CD4-positive, alpha-beta T cell (primary cell): ENCODE measurements around the gene MSL1. TPM values are rescaled to one million over a fixed set of nuclear protein-coding genes. Genes with fewer than 3 reads are reported as not detected.
A peak's percentile ranks its signal among the peaks of the same experiment; 100 is the strongest.

Experiments used
- ATAC-seq: fragments of 200-7000 bp; cut with Tn5 transposase; one replicate; pipeline ENCODE4 v1.10.0; 2022; ENCODE audit warnings: mild to moderate bottlenecking; ENCODE audit not compliant: poor library complexity
- CTCF ChIA-PET: fragments of 350-600 bp; sonication (Branson Sonifier 250); formaldehyde crosslinking; loops from one replicate; lab custom pipeline; 2021; ENCODE audit warnings: antibody characterized with exemption, inconsistent platforms; lab: Charles Lee
- POLR2A ChIA-PET: fragments of 350-600 bp; sonication (Branson Sonifier 250); formaldehyde crosslinking; loops from one replicate; lab custom pipeline; 2021; ENCODE audit warnings: antibody characterized with exemption, inconsistent platforms; lab: Charles Lee
- DNase-seq, 14 experiments: peaks; one replicate each; pipeline ENCODE4 v3.0.0-alpha.2; 2013 to 2020; ENCODE audit warnings: mixed read lengths in 2 of 14
- H3K27ac ChIP-seq, 2 donors: one replicate each; pipeline versions ENCODE4 v1.5.1 to v1.7.0; 2013; ENCODE audit warnings: low read length in 2 of 2, low read depth in 1 of 2, mild to moderate bottlenecking in 1 of 2
- H3K27me3 ChIP-seq, 2 experiments: 1 replicate in 1 of 2; 2 replicates in 1 of 2; pipeline versions ENCODE4 v1.6.1 to v1.7.0; 2013; ENCODE audit warnings: low read length in 2 of 2, control low read depth in 1 of 2, mild to moderate bottlenecking in 1 of 2, moderate library complexity in 1 of 2; ENCODE audit not compliant: insufficient read depth in 2 of 2, control insufficient read depth in 1 of 2
- H3K36me3 ChIP-seq: one replicate; pipeline ENCODE4 v1.6.1; 2013; ENCODE audit warnings: low read length, control low read depth; ENCODE audit not compliant: insufficient read depth
- H3K4me1 ChIP-seq: one replicate; pipeline ENCODE4 v1.6.1; 2013; ENCODE audit warnings: low read length, control low read depth; ENCODE audit not compliant: insufficient read depth
- H3K4me3 ChIP-seq: one replicate; pipeline ENCODE4 v1.5.1; 2013; ENCODE audit warnings: mild to moderate bottlenecking, low read length, moderate library complexity
- H3K9me3 ChIP-seq, 2 experiments: 1 replicate in 1 of 2; 2 replicates in 1 of 2; pipeline versions ENCODE4 v1.6.1 to v1.7.0; 2013; ENCODE audit warnings: low read length in 2 of 2, mild to moderate bottlenecking in 2 of 2, control low read depth in 1 of 2, moderate library complexity in 1 of 2; ENCODE audit not compliant: control insufficient read depth in 1 of 2, insufficient read depth in 1 of 2
- H3K27ac Mint-ChIP-seq: one replicate; pipeline ENCODE4 v1.8.0; 2020; ENCODE audit warnings: mixed read lengths
- H3K27me3 Mint-ChIP-seq: one replicate; pipeline ENCODE4 v1.8.0; 2021; ENCODE audit warnings: mixed read lengths
- H3K36me3 Mint-ChIP-seq: one replicate; pipeline ENCODE4 v1.8.0; 2021; ENCODE audit warnings: low read depth, mixed read lengths
- H3K4me1 Mint-ChIP-seq: one replicate; pipeline ENCODE4 v1.8.0; 2021; ENCODE audit warnings: low read depth, mixed read lengths
- H3K4me3 Mint-ChIP-seq: one replicate; pipeline ENCODE4 v1.8.0; 2020; ENCODE audit warnings: mild to moderate bottlenecking, mixed read lengths
- H3K9me3 Mint-ChIP-seq: one replicate; pipeline ENCODE4 v1.8.0; 2020; ENCODE audit warnings: mixed read lengths
- CTCF ChIP-seq: fragments of 200-600 bp; IDR thresholded peaks from one replicate; pipeline ENCODE4 v1.8.0; 2022; ENCODE audit warnings: antibody characterized with exemption, mild to moderate bottlenecking
- intact Hi-C, 2 experiments: fragments of 100-400 bp; cut with DNase I in 1 of 2; cut with micrococcal nuclease in 1 of 2; formaldehyde crosslinking; loops; one replicate each; pipeline versions ENCODE4 v1.15.1 to v1.9.0; 2023 to 2025; cut with DNase I, micrococcal nuclease
- total RNA-seq, 174 experiments: library from RNA in 2 of 174; stranded (reverse) in 2 of 174; gene quantifications; one replicate each; pipeline ENCODE4 v1.2.3 and lab custom pipeline; 2021 to 2026

The MSL1 gene
- total RNA-seq, 2 experiments from 2014 or later, result 77.0 to 79.2 TPM

GRCh38 chr17:40175928-40176753, 54.4 kb downstream of the MSL1 start:
- DNase-seq (no peak), ATAC-seq (no peak)
- intact Hi-C loops, result loop anchor here in 1 of 2 experiments (2.0 to 5.0 kb wide), 2 partner anchors 34 to 63 kb away; partner anchors contain the start of gene CASC3
- Histone ChIP-seq H3K9me3 (no peaks in the 10 kb centered on the region), H3K36me3 (peaks cover 24% of the 10 kb centered on the region), H3K27me3 (no peaks in the 10 kb centered on the region), H3K4me3 (no peak overlapping the region), H3K27ac (no peak overlapping the region), H3K4me1 (peaks cover 20% of the 10 kb centered on the region)
- TF ChIP-seq CTCF, result no peak
- H3K27me3 Mint-ChIP-seq, result no peaks in the 10 kb centered on the region
- peaks cover 45% of the 10 kb centered on the region for H3K36me3 Mint-ChIP-seq
- no peak overlapping the region for H3K27ac Mint-ChIP-seq
- CTCF ChIA-PET, result interaction anchor here (0.9 kb wide), 1 partner anchor 63 kb away, joined by 3 read pairs; no protein-coding TSS in a partner anchor
- POLR2A ChIA-PET, result interaction anchor here (1.0 to 2.5 kb wide), 5 partner anchors 15 to 173 kb away, joined by 3 to 8 read pairs (median 4); no protein-coding TSS in a partner anchor
- no peaks in the 10 kb centered on the region for H3K9me3 Mint-ChIP-seq
- peak overlapping the region; percentile 67 for H3K4me3 Mint-ChIP-seq
- H3K4me1 Mint-ChIP-seq, result peaks cover 9% of the 10 kb centered on the region

GRCh38 chr17:40176754-40177110, 55.0 kb downstream of the MSL1 start:
- H3K27ac ChIP-seq, result no peak overlapping the region
- H3K4me3 ChIP-seq, result no peak overlapping the region
- Mint-ChIP-seq H3K36me3 (peaks cover 39% of the 10 kb centered on the region), H3K4me3 (peak overlapping the region; percentile 67), H3K27ac (no peak overlapping the region), H3K4me1 (peaks cover 9% of the 10 kb centered on the region), H3K9me3 (no peaks in the 10 kb centered on the region), H3K27me3 (no peaks in the 10 kb centered on the region)
- TF ChIP-seq CTCF, result no peak
- peaks cover 20% of the 10 kb centered on the region for H3K4me1 ChIP-seq
- CTCF ChIA-PET, result interaction anchor here (0.9 kb wide), 1 partner anchor 63 kb away, joined by 3 read pairs; no protein-coding TSS in a partner anchor
- no peak for DNase-seq
- ATAC-seq, result no peak
- H3K27me3 ChIP-seq, result no peaks in the 10 kb centered on the region
- H3K36me3 ChIP-seq, result peaks cover 18% of the 10 kb centered on the region
- H3K9me3 ChIP-seq, result no peaks in the 10 kb centered on the region
- intact Hi-C loops, result loop anchor here in 1 of 2 experiments (2.0 to 5.0 kb wide), 2 partner anchors 34 to 64 kb away; partner anchors contain the start of gene CASC3
- POLR2A ChIA-PET, result interaction anchor here (0.5 to 2.5 kb wide), 3 partner anchors 15 to 64 kb away, joined by 4 to 8 read pairs (median 4); no protein-coding TSS in a partner anchor

- ChIA-PET POLR2A (interaction anchor here (0.5 to 2.5 kb wide), 5 partner anchors 14 to 64 kb away, joined by 3 to 8 read pairs (median 4); no protein-coding TSS in a partner anchor), CTCF (interaction anchor here (0.9 to 1.1 kb wide), 2 partner anchors 64 to 164 kb away, joined by 3 read pairs; no protein-coding TSS in a partner anchor)
- peaks cover 20% of the 10 kb centered on the region for H3K4me1 ChIP-seq
- H3K9me3 ChIP-seq, result no peaks in the 10 kb centered on the region
- peaks cover 11% of the 10 kb centered on the region for H3K36me3 ChIP-seq
- Mint-ChIP-seq H3K4me3 (peak within 1 kb of the TSS; percentile 67), H3K36me3 (peaks cover 33% of the 10 kb centered on the region), H3K27ac (no peak within 1 kb of the TSS), H3K4me1 (peaks cover 9% of the 10 kb centered on the region), H3K9me3 (no peaks in the 10 kb centered on the region), H3K27me3 (no peaks in the 10 kb centered on the region)
- peak; percentile 72 to 94 (median 83) for DNase-seq
- H3K4me3 ChIP-seq, result peak within 1 kb of the TSS; percentile 58
- H3K27me3 ChIP-seq, result no peaks in the 10 kb centered on the region
- TF ChIP-seq CTCF, result no peak
- no peak within 1 kb of the TSS for H3K27ac ChIP-seq
- ATAC-seq, result peak; percentile 97
- intact Hi-C loops, result loop anchor here in 1 of 2 experiments (2.0 to 5.0 kb wide), 2 partner anchors 35 to 65 kb away; partner anchors contain the start of gene CASC3
Observed at GRCh38 chr17:40177275-40177874, 55.6 kb downstream of the MSL1 start, which contains the start of gene RAPGEFL1. RAPGEFL1 (plus strand) TSS chr17:40177470; CDS start chr17:40177862, 392 bp downstream.
